GM18526 (cell line): Measurements from ENCODE around the gene KANK2.
A peak's percentile ranks its signal among the peaks of the same experiment; 100 is the strongest.

Source experiments
- POLR2A ChIP-seq: IDR thresholded peaks from 3 replicates; pipeline ENCODE4 v1.6.1; 2011; ENCODE audit not compliant: insufficient read length; ENCODE audit errors: extremely low read depth

The KANK2 gene

DNA sequence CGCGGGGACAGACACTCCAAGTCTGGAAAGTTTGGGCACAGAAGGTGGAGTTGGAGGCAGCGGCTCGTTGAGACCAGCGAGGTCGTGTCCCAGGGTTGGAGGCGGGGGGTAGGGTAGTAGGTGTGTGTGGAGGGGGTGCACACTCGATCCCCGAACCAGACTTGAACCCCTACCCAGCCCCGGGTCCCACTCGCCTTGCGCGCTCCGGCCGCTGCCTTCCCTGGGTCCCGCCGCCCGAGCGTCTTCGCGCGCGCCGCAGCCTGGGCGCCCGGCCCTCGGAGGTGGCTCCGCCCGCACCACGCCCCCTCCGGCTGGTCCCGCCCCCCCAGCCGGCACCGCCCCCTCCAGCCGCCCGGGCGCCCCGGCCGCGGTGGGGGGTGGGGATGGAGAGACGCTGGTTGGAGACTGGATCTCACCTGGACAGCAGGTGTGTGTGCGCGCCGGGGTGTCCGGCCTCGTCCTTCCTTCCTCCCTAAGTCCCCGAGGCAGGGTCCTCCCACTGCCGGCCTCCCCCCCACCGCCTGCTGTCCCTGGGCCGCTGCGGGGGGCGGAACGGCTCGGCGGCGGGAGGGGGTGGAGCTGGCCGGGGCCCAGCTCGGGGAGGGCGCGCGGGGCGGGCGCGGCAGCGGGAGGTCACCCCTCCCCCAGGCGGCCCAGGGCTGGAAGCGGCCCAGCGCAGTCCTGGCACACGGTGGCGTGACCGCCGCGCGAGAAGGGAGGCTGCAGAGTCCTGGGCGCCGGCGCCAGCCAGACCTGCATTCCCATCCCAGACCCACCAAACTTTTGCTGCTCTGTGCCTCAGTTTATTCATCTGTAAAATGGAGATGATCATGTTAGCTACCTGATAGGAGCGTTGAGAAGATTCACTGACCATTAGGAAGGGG is at the start of gene KANK2:
Gene KANK2, minus strand, starts transcription at position 255 of the 884 bp plus-strand sequence. CDS start 3,034 bp downstream, outside the sequence.
- TF ChIP-seq POLR2A: peak; percentile 50

DNA sequence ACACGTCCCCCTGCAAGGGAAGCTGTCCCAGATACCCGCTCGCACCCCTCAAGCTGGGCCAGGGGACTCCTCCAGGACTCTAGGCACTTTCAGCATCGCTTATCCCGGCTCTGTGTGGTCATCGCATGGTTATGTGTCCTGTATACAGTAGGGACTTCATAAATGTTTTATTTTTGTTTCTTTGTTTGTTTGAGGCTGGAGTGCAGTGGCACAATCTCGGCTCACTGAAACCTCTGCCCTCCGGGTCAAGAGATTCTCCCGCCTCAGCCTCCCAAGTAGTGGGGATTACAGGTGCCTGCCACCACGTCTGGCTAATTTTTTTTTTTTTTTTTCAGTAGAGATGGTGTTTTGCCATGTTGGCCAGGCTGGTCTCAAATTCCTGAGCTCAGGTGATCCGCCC is 49.6 kb upstream of the KANK2 start:
- no peak for TF ChIP-seq POLR2A

DNA sequence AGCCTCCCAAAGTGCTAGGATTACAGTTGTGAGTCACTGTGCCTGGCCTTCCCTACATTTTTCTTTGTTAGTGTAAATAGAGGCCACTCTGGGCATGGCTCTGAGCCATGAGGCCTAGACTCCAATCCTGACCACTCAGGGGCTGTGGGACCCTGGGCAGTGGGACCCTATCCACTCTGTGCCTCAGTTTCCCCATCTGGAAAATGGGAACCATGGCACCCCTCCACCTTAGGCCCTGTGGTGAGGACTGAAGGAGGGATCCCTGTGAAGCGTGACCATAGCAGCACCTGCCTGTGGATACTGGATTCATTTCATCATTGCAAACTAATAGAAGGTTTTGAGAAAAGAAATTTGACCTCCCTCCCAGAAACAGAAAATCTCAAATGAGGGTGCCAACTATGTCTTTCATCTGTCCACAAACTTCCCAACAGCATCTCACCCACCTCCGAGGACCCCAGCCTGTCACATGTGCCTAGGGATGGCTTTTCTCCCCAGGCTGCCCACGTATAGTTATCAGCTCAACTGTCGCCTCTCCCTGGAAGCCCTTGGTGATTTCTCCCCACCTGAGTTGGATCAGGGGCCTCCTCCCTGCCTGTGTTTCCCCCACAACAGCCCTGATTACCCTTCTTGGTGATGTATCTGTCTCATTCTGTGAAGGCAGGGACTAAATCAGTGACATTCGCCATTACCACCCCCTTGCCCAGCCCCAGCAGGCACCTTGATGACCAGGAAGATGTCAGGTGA is 47.7 kb upstream of the KANK2 start:
- TF ChIP-seq POLR2A: no peak

DNA sequence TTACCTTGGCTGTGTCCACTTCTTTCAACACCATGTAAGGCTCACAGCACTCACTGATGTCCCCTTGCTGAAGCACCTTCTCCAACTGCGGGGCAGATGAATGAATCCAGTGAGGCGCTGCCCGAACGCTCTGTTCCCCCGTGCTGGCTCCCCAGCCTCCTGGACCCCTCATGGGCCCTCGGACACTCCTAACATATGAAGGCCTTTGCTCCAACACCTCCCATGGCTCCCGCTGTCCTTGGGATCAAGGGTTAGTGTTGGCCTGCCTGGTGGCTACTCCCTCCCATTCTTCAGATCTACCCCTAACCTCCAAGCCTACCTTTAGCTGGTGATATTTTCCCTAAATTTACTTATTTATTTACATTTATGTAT is 46.4 kb upstream of the KANK2 start:
- TF ChIP-seq POLR2A: no peak

DNA sequence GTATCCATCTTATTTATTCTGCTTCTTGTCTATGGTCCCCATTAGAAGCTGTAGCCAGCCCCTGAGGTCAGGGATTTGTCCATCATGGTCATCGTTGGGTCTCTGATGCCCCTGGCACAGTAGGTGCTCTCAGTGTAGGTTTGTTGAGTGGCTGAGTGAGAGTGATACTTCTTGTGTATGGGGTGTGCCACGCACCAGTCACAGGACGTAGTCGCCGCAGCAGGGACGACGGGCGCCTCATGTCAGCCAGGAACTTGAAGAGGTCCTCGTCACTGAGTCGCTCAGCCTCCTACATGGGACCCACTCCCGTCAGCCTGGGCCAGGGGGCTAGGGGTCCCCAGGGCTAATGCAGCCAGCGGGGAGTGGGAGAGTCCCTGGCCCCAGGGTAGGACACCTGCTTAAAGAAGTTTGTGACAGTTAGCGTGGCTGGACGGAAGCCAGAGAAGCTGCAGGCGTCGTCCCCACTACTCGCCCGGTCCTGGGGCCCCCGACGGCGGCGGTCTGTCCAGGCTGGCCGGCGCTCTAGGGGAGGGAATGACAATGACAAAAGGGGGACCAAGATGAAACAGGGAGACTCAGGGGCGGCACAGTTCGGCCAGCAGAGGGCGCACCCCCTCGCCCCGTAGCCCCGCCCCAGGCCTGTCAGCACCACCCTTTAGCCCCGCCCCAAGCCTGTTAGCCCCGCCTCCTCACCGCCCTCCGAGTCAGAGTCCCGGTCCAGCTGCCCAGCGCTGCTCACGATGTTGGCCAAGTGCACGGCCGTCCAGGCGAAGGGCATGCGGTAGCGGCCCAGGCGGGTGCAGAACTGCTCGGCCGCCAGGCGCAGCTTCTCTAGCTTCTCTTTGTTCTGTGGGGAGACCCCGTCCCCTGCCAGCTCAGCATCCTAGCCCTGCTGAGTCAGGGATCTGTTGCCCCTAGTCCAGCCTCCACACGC is 45.8 kb upstream of the KANK2 start:
- TF ChIP-seq POLR2A: no peak

DNA sequence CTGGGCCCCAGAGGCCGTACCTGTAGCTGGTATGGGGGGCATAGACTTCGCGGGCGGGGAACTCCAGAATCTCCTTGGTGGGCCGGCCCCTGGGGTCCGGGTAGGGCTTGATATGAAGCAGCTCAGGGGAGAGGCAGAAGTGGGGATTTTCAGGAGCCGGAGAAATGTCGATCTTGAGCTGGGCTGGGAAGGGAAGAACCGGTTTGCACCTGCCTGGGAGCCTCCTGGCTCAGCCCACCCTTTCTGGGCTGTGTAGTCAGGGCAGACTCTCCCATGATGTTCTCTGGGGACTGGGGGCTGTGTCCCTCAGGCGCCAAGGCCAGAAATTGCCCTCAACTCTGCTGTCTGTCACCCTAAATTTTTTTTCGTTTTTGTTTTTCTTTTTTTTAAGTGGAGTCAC is 44.7 kb upstream of the KANK2 start:
- no peak for TF ChIP-seq POLR2A

DNA sequence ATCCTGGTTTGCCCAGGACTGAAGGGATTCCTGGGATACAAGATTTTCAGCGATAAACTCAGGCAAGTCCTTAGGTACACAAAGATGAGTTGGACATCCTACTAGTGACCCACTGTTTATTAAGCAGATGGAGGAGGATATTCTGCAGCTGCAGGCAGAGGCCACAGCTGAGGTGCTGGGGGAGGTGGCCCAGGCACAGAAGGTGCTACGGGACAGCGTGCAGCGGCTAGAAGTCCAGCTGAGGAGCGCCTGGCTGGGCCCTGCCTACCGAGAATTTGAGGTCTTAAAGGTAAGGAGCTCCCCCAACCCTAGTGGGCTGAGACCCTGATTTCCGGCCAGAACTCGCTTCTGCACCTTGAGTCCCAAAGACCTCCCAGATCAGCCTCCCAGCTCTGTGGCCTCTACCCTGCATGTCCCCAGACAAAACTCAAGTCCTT is 42.7 kb upstream of the KANK2 start:
- no peak for TF ChIP-seq POLR2A

DNA sequence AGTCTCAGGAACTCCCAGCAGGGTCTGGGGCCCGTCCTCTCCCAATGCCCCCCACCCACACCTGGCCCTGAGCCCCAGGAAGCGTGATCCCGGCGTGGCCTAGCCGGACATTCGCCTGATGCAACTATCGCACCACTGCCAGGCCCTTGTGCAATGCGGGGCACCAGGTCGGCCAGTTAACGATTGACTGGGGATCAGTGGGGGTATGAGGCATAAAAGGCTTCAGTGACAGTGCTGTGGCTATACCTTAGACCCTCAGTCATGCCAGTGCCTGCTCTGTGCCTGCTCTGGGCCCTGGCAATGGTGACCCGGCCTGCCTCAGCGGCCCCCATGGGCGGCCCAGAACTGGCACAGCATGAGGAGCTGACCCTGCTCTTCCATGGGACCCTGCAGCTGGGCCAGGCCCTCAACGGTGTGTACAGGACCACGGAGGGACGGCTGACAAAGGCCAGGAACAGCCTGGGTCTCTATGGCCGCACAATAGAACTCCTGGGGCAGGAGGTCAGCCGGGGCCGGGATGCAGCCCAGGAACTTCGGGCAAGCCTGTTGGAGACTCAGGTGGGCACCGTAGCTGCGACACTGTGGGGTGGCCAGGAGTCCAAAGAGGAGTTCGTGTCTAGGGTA is 42.1 kb upstream of the KANK2 start, which contains the start of gene ANGPTL8:
Gene ANGPTL8, plus strand, starts transcription at position 243 of the 624 bp plus-strand sequence. Its CDS starts 19 bp downstream, at position 262.
- TF ChIP-seq POLR2A: no peak

DNA sequence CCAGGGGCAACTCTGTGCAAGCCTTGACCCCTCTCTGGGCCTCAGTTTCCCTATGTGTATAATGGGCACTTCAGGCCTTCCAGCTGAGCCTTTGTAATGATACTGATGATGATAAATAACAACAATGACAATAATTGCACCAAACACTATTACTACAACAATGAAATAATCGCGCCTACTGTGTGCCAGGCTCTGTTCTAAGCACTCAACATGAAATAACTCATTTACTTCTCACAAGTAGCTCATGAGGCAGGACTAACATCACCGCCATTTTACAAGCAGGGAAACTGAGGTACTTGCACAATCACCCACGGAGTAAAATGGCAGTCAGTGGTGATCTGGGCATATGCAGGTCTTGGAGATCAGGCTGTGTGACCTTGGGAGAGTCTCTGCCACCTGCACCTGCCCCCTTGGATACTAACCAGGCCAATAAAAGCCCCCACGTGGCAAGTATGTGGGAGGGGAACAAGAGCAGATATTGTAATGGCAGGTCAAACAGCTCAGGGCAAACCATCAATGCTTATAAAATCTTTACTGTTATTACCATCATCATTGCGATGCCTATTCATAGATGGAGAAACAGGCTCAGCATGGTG is 41.5 kb upstream of the KANK2 start:
- TF ChIP-seq POLR2A: no peak

DNA sequence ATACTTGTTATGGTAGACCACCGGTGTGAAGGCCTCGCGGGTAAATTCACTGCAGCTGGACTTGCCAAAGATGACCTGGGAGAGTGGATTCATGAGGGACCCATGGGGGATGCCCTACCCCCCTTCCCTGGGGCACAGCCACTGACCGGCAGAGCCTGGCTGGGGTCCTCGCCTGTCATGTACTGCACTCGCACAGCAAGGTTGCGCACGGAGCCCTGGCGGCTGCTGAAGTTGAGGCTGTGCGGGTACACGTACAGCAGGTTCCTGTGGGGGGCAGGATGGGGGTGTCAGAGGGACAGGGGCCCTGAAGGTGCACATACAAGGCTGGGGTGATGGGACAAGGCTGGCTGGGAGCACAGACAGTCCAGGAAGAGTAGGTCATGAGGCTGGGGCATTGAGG is 40.7 kb upstream of the KANK2 start:
- TF ChIP-seq POLR2A: no peak

DNA sequence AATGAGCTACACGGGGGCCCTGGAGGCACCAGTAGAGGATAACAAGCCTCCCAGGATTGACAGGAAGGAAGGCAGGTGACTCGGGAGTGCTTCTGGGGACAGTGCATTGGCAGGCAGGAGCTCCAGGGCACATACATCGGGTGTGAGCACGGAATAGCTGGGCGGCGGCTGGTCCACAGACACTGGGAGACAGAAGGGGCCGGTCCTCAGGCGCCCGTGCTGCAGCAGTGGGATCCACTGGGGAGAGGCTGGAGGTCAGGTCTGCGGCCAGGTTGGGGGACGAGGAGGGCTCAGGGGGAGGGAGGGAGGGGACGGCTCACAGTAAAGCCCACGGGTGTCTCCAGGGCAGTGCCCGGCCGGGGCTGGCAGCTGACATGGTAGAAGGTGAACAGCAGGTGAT is 40.0 kb upstream of the KANK2 start:
- TF ChIP-seq POLR2A: no peak

DNA sequence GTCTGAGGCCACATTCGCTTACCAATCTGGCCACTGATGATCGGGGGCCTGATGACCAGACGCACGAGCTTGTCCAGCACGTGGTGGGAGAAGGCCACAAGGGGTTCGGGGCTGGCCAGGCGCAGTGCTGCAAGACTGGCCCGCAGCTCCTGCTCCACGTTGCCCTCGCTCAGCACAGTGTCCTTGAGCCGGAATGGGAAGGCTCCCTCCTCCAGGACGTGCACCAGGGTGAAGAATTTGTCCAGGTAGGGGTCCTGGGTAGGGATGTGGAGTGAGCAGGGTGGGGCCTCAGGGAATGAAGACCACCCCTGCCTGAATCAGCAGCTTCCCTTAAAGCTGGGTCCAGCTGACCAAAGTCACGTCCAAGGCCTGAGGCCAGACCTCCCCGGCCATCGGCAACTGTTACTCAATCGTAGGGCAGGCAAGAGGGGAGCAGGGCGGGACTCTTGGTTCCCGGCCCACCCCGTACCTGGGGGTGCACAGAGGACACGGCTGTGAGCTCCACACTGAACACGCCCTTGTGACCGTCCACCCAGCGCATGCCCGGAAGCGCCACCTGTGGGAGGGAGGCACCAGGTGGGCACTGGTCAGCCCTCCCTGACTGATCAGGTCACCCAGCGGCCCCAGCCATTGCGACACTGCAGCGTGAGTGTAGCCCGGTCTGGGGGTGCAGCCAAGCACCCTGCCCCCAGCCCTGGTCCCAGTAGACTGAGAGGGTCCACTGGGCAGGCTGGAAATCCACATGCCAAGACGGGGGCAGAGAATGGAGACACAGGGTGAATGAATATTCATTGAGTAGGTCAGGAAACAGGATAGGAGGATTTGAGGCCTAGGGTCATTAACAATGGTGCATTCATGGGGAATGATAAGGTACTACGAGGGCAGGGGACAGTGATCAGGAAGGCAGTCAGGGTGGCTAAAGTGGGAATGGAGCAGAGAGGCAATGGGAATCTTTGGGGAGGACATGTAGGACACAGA is 39.3 kb upstream of the KANK2 start:
- no peak for TF ChIP-seq POLR2A

DNA sequence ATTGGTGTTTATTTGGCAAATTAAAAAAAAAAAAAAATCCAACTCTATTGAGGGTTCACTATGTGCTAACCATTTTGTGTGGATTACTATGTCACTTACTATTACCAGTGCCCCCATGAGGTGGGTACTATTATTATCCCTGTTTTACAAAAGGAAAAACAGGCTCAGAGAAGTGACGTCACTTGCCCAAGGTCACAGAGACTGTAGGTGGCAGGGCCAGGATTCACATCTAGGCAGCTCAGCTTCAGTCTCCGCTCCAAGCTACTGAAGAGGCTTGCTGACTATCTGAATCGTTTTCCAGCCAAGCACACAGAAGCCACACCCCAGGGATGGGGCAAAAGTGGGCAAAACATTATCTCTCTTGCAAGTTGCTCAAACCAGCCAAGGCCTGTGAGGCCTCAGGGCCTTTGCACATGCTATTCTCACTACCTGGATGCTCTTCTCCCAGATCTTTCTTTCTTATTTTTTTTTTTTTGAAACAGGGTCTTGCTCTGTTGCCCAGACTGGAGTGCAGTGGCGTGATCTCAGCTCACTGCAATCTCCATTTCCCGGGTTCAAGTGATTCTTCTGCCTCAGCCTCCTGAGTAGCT is 37.2 kb upstream of the KANK2 start:
- no peak for TF ChIP-seq POLR2A
